CD4-positive, alpha-beta T cell treated with Interleukin-4 for 4 hours (primary cell): Measurements from ENCODE around the gene HOXA7.

Experiments used
- DNase-seq: peaks from one replicate; pipeline ENCODE4 v3.0.0-alpha.2; 2020

Gene HOXA7

DNA sequence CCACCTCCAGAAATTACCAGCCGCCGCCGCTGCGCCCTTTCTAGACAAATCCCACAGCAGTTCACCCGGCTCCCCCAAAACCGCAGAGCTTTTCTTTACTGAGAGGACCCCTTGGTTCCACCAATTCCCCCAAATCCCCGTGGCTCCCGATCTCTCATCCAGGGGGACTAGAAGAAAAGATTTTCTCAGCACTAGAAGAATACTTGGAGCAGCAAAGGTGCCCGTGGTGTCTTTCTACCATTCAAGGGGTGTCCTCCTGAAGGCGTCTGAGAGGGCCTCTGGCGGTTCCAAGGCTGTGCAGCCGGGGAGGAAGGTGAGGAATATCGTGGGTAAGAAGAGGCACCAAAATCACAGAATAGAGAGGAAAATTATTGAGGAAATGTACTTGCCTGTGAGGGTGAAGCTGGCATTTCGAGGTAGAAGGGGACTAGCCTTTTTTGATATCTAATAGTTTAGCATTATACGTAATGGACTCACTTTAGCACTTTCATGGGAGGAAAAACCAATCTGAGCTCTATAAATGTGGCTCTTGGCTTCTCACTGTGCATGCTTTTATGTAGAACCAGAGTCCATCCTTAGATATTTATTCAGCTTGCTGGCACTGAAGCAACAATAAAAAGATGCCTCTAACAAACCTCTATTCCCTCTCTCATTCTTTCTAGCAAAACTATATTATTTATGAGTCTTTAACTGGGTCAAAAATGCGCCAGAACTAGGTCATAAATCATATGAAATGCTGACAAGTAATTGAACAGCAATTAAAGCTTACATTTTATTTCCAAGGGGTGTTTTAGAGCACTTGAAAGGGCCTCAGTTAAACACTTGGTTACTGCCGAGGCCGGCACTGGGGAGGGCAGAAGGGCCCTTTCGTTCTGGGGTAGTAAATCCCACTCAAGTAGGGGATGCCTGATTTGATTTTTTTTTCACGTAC is 40.2 kb downstream of the HOXA7 start:
- no peak for DNase-seq

DNA sequence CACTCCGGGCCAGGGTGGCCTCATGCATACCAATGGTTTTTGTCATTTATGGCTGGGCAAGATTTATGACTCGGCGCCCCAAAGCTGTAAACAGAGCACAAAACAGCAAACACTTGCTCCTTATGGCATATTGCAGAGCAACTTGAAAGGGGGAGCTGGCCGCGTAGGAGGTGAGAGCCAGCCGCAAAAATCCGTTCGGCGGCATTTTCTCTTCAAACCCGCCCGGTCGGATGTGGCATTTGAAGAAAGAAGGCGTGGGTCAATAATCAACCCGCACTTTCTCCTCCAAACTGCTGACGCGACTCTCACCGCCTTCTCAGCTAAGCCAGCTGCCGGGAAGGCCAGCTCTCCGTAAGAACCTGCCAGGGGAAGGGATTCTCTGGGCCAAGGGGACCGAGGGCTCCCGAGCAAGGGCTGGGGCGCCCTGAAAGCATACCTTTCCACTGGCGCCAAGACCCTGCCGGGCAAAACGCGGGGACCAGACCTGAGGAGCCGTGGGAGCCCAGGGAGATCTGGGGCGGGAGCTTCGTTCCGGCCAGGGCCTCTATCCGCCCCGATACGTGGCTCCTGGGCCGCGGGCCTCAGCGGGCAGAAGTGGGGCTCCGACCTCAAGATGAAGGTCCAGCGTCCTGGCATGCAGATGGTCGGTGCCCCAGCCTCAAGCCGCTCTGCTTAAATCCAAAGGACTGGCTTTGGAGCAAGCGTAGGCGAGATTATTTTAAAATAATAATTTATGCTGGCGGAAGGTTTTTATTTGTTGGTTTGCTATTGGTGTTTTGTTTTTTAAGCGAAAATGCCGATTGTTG is 41.1 kb downstream of the HOXA7 start:
- DNase-seq = no peak

DNA sequence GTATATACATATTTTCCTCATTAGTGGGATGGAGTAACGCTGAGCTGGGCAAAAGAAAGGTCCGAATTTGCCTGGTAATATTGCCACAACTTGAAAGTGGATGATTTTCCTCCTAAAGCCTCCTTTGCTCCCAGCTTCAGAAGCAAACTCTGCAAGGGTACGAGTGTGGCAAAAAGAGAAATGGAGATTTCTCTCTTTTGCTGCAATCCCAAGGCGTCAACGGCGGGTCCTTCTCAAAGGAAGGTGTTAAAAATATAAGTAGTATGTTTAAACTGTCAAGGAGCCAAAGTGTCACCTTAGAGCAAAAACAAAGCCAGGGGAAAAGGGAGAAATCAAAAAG is 41.6 kb downstream of the HOXA7 start:
- no peak for DNase-seq

DNA sequence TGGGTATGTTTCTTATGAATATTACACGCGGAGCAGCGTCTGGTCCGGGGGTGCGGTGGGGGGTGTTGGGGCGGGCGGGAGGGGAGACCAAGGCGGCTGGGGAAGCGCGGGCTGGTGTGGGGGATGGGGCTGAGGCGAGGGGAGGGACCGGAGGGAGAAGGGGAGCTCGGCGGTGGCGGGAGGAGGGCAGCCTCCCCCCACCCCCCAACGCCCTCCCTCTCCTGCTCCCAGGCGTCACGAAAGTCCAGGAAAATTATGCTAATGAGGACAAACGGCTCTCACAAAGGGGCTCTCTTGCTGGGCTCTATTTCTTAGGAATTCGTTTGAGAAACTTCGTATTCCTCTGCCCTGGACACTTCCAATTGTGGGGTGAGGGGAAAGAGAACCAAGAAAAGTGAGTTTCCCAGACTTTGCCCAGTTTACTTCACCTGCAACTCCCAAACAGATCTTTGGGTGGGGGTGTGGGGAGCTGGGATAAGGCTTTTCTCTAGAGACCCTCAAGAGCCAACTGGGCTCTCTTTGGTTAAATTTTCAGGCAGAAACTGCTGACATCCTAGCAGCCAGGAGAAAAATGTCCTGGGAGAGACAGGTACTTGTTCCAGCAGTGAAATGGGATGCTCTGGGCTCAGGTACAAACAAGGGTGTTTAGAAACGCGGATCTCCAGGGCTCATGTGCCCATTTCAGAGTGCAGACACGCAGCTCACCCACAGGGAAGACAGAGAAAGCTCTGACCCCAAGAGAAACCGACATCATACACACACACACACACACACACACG is 42.3 kb downstream of the HOXA7 start:
- DNase-seq = no peak

DNA sequence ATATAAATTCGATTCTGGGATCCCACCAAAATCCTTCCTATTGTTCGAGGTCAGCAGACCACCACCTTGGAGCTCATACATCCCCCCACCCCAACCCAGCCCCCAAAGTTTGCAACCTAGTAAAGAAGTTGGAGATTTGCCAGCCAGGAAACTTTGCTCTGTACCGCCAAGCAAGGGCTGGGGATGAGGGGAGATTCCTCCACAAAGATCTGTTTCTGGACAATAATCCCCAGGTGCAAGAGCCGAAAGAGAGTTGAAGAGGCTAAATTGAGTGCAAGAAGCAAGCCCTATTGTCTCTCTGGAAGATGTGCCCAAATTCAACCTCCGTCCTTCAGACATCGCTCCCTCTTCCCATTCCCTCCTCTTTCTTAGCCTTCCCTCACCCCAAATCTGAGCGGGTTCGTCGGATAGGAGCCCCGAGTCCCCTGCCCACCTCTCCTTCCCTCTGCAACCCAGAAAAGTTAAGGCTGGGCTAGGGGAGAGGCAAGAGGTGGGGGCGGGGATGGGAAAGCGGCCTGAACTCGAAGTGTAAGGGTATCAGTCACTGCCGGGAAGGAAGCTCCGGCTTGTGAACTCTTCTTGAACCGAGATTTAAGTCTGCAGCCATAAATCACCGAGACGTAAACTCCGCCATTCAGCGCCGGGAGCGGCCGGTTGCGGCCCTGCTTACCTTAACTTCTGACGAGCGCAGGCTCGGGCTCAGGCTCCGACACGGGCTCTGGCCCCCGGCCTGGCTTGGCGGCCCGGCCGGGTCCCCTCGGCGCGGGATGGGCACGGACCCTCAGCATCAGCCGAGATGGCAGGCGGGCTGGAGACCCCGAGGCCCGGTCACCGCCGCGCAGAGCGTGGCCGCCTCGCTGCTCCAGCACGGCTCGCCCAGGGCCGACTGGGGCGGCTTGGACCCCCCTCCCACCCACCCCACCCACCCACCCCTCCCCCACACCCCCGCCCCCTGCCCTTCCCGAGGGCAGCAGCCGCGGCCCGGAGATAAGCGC is 43.2 kb downstream of the HOXA7 start:
- no peak for DNase-seq

DNA sequence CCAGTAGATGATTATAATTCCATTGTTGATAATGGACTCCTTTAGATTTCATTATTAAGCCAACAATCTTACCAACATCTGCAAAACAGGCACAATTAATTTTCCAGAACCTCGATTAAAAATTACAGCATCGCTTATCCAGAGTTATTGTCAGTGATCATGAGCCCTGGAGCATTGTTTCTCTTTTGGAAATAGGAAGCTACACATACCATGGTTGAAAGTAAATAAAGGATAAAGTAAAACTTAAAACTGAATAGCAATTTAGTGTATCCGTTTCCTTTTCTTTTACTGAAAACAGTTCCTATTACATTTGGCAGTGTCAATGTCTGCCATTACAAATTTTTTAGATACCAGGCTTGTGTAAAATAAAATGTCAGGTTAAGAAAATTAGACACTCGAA is 44.1 kb downstream of the HOXA7 start:
- DNase-seq = no peak

DNA sequence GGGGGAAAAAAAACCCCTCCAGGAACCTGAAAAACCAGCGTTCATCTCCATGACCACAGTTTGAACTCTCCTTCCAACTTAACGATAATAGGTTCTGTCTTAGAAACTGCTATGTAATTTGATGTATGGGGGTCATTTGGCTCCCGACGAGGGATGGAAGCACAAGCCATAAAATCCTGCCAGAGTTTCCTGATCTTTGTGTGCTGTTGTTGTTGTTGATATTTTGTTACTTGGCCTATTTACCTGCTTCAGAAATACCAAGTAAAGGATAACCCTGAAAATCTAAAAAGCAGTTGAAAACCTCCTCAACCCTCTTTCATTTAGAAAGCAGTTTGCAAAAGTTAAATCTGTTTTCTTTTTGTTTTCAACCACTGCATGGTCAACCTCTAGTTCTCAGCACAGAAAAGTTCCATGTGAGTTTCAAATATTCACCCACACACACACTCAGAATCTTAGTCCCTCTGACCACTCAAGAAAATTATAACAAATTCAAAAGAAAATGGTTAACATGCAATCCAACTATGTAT is 44.7 kb downstream of the HOXA7 start:
- no peak for DNase-seq

- DNase-seq = no peak
These were observed 45.3 kb downstream of the HOXA7 start for GRCh38 chr7:27111042-27111750.

- DNase-seq = no peak
These were observed 46.1 kb downstream of the HOXA7 start for GRCh38 chr7:27110186-27111031.

GRCh38 chr7:27109466-27110185 is 46.8 kb downstream of the HOXA7 start:
- no peak for DNase-seq

GRCh38 chr7:27108390-27109127 is 47.9 kb downstream of the HOXA7 start:
- DNase-seq = no peak

- DNase-seq = no peak
These were observed 48.8 kb downstream of the HOXA7 start for GRCh38 chr7:27107391-27108381.

GRCh38 chr7:27106901-27107240 is 49.6 kb downstream of the HOXA7 start:
- no peak for DNase-seq

DNA sequence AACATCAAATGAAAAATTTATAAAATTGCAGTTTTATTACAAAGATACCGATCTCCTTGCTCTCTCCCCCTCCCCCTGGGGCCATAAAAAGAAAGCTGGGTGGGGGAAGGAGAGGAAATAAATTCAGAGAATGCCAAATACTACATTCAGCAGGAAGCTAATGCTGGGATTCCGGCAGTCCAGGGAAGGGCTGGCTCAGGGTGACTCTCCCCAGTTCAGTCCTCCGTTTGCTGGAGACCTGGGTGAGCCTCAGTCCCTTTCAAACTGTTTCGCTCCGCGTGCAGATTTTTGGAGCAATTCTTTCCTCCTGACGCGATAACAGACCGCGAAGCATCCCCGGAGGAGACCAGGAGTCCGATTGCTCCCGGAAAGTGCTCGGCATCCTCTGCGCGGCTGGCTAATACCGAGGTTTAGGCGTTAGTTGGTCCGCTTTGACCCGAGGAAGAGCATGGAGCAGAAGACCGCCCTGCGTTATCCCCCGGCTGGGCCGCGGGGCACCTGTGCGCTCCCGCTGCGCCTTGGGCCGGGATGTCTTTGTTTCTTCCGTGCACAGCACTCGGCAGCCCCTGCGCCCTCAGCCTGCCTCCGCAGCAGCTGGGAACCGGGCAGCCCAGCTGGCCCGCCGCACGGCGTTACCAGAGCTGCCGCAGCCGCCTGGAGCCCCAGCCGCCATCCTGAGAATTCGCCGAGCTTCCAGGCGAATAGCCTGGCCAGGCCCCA is 50.1 kb downstream of the HOXA7 start:
- DNase-seq = no peak

DNA sequence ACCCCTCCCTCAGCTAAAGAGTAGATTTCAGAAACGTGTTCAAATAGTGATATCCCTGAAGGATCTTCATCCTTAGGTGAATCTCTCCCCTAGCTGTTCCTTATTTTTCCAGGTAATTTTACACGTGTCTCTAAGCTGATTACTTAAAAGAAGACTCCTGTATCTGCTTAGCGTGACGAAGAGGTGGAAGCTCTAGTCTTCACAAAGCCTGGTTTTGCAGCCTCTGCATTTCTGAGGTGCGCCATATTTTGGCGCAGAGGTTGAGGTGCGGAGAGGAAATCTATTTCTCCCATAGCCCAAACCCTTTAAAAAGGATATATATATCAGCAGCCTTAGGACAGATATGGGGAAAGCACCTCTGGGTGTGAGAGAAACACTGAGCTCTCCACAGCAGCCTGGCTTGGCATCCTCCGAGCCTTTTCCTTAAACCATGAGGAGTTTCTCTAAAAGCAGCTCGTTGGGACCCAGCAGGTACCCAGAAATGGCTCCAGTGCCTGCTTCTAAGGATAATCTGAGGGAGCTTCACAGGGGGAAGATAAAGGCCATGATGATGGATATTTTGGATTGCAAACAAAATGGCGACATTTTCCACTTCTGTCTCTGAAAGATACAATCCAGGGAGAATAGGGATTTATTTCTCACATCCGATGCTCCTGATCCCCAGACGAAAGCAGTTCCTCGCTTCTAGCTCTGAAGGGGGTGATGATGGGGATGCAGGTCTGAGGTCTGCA is 51.0 kb downstream of the HOXA7 start:
- no peak for DNase-seq
